AG04450 (cell line): ENCODE results near the gene P3H4. TPM values are rescaled to one million over a fixed set of nuclear protein-coding genes. Genes with fewer than 3 reads are reported as not detected.

ENCODE experiments used
- CTCF ChIA-PET: fragments of 300-600, 350-600 bp; formaldehyde crosslinking; extraction: SDS; loops from one replicate; lab custom pipeline; 2022; ENCODE audit warnings: antibody characterized with exemption, inconsistent platforms; lab: Charles Lee
- POLR2A ChIA-PET: fragments of 350-600 bp; formaldehyde crosslinking; extraction: SDS; loops from one replicate; lab custom pipeline; 2021; ENCODE audit warnings: antibody characterized with exemption, inconsistent platforms; lab: Yijun Ruan, JAX
- DNase-seq: peaks from one replicate; pipeline ENCODE4 v3.0.0-alpha.2; 2011; ENCODE audit warnings: low read depth, low spot score
- H3K27ac ChIP-seq: one replicate; pipeline ENCODE4 v1.5.1; 2012; ENCODE audit warnings: low read depth, low read length, control low read depth
- H3K27me3 ChIP-seq: one replicate; pipeline ENCODE4 v1.6.0; 2012; ENCODE audit warnings: low read length; ENCODE audit not compliant: control insufficient read depth, insufficient read depth
- H3K4me3 ChIP-seq: 2 replicates; pipeline ENCODE4 v1.5.1; 2011; ENCODE audit warnings: mild to moderate bottlenecking, low read depth, low read length, control low read depth
- H3K9me3 ChIP-seq: 2 replicates; pipeline ENCODE4 v1.5.1; 2012; ENCODE audit warnings: low read length; ENCODE audit not compliant: control insufficient read depth, insufficient read depth
- polyA plus RNA-seq: library from polyadenylated mRNA; depleted of rRNA; stranded (reverse); fragments of >200 nt; gene quantifications from 2 replicates; pipeline ENCODE4 v1.2.3, GENCODE V29; 2011
- TF ChIP-seq, protein P1 (sequence below): IDR thresholded peaks from 2 replicates; pipeline ENCODE4 v1.5.1; 2011; ENCODE audit warnings: low read depth, low read length, control low read depth, inconsistent platforms

P3H4 gene
- polyA plus RNA-seq, 1 experiment, result 51.5 TPM

GRCh38 chr17:41769346-41769862 is 42.3 kb downstream of the P3H4 start:
- Histone ChIP-seq H3K27ac (no peak overlapping the region), H3K9me3 (no peaks in the 10 kb centered on the region; the same call in 1 of the 2 replicates), H3K4me3 (no peak overlapping the region), H3K27me3 (no peaks in the 10 kb centered on the region)
- TF ChIP-seq, protein P1, sequence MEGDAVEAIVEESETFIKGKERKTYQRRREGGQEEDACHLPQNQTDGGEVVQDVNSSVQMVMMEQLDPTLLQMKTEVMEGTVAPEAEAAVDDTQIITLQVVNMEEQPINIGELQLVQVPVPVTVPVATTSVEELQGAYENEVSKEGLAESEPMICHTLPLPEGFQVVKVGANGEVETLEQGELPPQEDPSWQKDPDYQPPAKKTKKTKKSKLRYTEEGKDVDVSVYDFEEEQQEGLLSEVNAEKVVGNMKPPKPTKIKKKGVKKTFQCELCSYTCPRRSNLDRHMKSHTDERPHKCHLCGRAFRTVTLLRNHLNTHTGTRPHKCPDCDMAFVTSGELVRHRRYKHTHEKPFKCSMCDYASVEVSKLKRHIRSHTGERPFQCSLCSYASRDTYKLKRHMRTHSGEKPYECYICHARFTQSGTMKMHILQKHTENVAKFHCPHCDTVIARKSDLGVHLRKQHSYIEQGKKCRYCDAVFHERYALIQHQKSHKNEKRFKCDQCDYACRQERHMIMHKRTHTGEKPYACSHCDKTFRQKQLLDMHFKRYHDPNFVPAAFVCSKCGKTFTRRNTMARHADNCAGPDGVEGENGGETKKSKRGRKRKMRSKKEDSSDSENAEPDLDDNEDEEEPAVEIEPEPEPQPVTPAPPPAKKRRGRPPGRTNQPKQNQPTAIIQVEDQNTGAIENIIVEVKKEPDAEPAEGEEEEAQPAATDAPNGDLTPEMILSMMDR, result no peak
- POLR2A ChIA-PET, result no interaction called here
- no peak for DNase-seq
- CTCF ChIA-PET, result no interaction called here

- no peak for DNase-seq
- H3K9me3 ChIP-seq, result no peaks in the 10 kb centered on the region; the same call in 1 of the 2 replicates
- TF ChIP-seq, protein P1, result no peak
- ChIA-PET POLR2A (interaction anchor here (0.7 kb wide), 1 partner anchor 55 kb away, joined by 4 read pairs; no protein-coding TSS in a partner anchor), CTCF (no interaction called here)
- H3K27ac ChIP-seq, result no peak overlapping the region
- no peak overlapping the region for H3K4me3 ChIP-seq
- no peaks in the 10 kb centered on the region for H3K27me3 ChIP-seq
These were observed 43.0 kb downstream of the P3H4 start for GRCh38 chr17:41768682-41769288.

GRCh38 chr17:41767324-41768042 is 44.3 kb downstream of the P3H4 start:
- ChIA-PET CTCF (no interaction called here), POLR2A (no interaction called here)
- Histone ChIP-seq H3K27me3 (no peaks in the 10 kb centered on the region), H3K4me3 (no peak overlapping the region), H3K27ac (no peak overlapping the region), H3K9me3 (no peaks in the 10 kb centered on the region; the same call in 1 of the 2 replicates)
- no peak for DNase-seq
- TF ChIP-seq, protein P1, result no peak

DNA sequence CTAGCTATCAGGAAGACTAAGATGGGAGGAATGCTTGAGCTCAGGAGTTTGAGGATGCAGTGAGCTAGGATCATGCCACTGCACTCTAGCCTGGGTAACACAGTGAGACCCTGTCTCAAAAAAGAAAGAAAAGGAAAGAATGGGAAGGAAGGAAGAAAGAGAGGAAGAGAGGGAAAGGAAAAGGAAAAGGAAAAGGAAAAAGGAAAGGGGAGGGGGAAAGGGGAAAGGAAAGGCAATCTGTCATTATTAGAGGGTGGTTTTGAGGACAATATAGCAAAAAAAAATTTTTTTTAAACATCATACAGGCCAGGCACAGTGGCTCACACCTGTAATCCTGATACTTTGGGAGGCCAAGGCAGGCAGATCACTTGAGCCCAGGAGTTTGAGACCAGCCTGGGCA is 45.6 kb downstream of the P3H4 start:
- Histone ChIP-seq H3K9me3 (no peaks in the 10 kb centered on the region; the same call in 1 of the 2 replicates), H3K27me3 (no peaks in the 10 kb centered on the region), H3K27ac (no peak overlapping the region), H3K4me3 (no peak overlapping the region)
- no peak for DNase-seq
- CTCF ChIA-PET, result interaction anchor here (0.6 kb wide), 1 partner anchor 189 kb away, joined by 3 read pairs; no protein-coding TSS in a partner anchor
- POLR2A ChIA-PET, result interaction anchor here (1.1 kb wide), 1 partner anchor 12 kb away, joined by 3 read pairs; no protein-coding TSS in a partner anchor
- TF ChIP-seq, protein P1, result no peak
